GM23338 (cell line): Measurements from ENCODE around the gene HSP90B1. TPM values are rescaled to one million over a fixed set of nuclear protein-coding genes. Genes with fewer than 3 reads are reported as not detected.
A peak's percentile ranks its signal among the peaks of the same experiment; 100 is the strongest.

ENCODE experiments used
- ATAC-seq: fragments of 200-7000 bp; cut with Tn5 transposase; 3 replicates; pipeline ENCODE4 v1.9.1; 2020
- DNase-seq: peaks from one replicate; pipeline ENCODE4 v3.0.0-alpha.2; 2015; ENCODE audit warnings: low spot score
- H2AFZ ChIP-seq: fragments of 200-600 bp; sonication (generic); 2 replicates; pipeline ENCODE4 v1.8.0; 2016; ENCODE audit warnings: antibody characterized with exemption, mild to moderate bottlenecking, moderate library complexity
- H3F3A ChIP-seq: fragments of 200-600 bp; sonication (generic); replicated peaks from 2 replicates; pipeline ENCODE4 v1.8.0; 2017; ENCODE audit warnings: antibody characterized with exemption, mixed run types, low read depth
- H3K27ac ChIP-seq: fragments of 200-600 bp; sonication (generic); 2 replicates; pipeline ENCODE4 v1.6.1; 2016; ENCODE audit warnings: low read depth
- H3K27me3 ChIP-seq: fragments of 200-600 bp; sonication (generic); 2 replicates; pipeline ENCODE4 v1.8.0; 2016; ENCODE audit warnings: mild to moderate bottlenecking, mixed run types, moderate library complexity; ENCODE audit not compliant: insufficient read depth
- H3K36me3 ChIP-seq: fragments of 200-600 bp; sonication (generic); 2 replicates; pipeline ENCODE4 v1.8.0; 2016; ENCODE audit warnings: mild to moderate bottlenecking; ENCODE audit not compliant: insufficient read depth
- H3K4me1 ChIP-seq: fragments of 200-600 bp; sonication (generic); 2 replicates; pipeline ENCODE4 v1.8.0; 2016; ENCODE audit warnings: mild to moderate bottlenecking, moderate library complexity; ENCODE audit not compliant: insufficient read depth
- H3K4me2 ChIP-seq: fragments of 200-600 bp; sonication (generic); 2 replicates; pipeline ENCODE4 v1.7.1; 2017; ENCODE audit warnings: mixed run types
- H3K4me3 ChIP-seq: fragments of 200-600 bp; sonication (generic); 2 replicates; pipeline ENCODE4 v1.6.1; 2016; ENCODE audit warnings: mixed run types
- H3K79me2 ChIP-seq: fragments of 200-600 bp; sonication (generic); replicated peaks from 2 replicates; pipeline ENCODE4 v1.8.0; 2017; ENCODE audit warnings: mild to moderate bottlenecking; ENCODE audit not compliant: insufficient read depth
- H3K9me2 ChIP-seq: fragments of 200-600 bp; sonication (generic); 2 replicates; pipeline ENCODE4 v1.8.0; 2017; ENCODE audit not compliant: insufficient read depth
- H4K20me1 ChIP-seq: fragments of 200-600 bp; sonication (generic); replicated peaks from 2 replicates; pipeline ENCODE4 v1.8.0; 2017; ENCODE audit warnings: mild to moderate bottlenecking; ENCODE audit not compliant: insufficient read depth
- H3K27ac Mint-ChIP-seq: 2 replicates; pipeline ENCODE4 v1.8.0; 2020; ENCODE audit warnings: inconsistent platforms, mild to moderate bottlenecking, moderate library complexity, mixed read lengths
- H3K27me3 Mint-ChIP-seq: 3 replicates; pipeline ENCODE4 v1.8.0; 2022; ENCODE audit warnings: low read depth, mild to moderate bottlenecking, moderate library complexity, mixed read lengths, inconsistent platforms; ENCODE audit not compliant: insufficient read depth, poor library complexity
- H3K36me3 Mint-ChIP-seq: 3 replicates; pipeline ENCODE4 v1.8.0; 2021; ENCODE audit warnings: low read depth, mild to moderate bottlenecking, inconsistent platforms, moderate library complexity, mixed read lengths
- H3K4me1 Mint-ChIP-seq: 3 replicates; pipeline ENCODE4 v1.8.0; 2020; ENCODE audit warnings: mild to moderate bottlenecking, inconsistent platforms, mixed read lengths
- H3K4me3 Mint-ChIP-seq: 3 replicates; pipeline ENCODE4 v1.8.0; 2021; ENCODE audit warnings: moderate library complexity, mild to moderate bottlenecking, inconsistent platforms, mixed read lengths
- H3K9me3 Mint-ChIP-seq: 3 replicates; pipeline ENCODE4 v1.8.0; 2020; ENCODE audit warnings: moderate library complexity, mild to moderate bottlenecking, inconsistent platforms, mixed read lengths
- CREB1 ChIP-seq: fragments of 250-450 bp; sonication (Bioruptor Pico); IDR thresholded peaks from 2 replicates; pipeline ENCODE4 v1.5.0; 2020; ENCODE audit warnings: low read depth, mild to moderate bottlenecking, moderate library complexity
- EZH2phosphoT487 ChIP-seq: fragments of 200-600 bp; sonication (generic); IDR thresholded peaks from one replicate; pipeline ENCODE4 v1.8.1; 2018; ENCODE audit warnings: antibody characterized with exemption; ENCODE audit not compliant: unreplicated experiment
- POLR2AphosphoS5 ChIP-seq: IDR thresholded peaks from 2 replicates; pipeline ENCODE4 v1.6.1; 2016; ENCODE audit warnings: antibody characterized with exemption, low read depth
- STAT1 ChIP-seq: IDR thresholded peaks from one replicate; pipeline ENCODE4 v1.6.1; 2016; ENCODE audit warnings: antibody characterized with exemption; ENCODE audit not compliant: unreplicated experiment
- long read RNA-seq: library from polyadenylated mRNA; unstranded; transcript quantifications from one replicate; pipeline ENCODE4 v2.0.0, GENCODE V29; 2020; ENCODE audit not compliant: unreplicated experiment
- polyA plus RNA-seq: library from polyadenylated mRNA; unstranded; fragments of >200 nt; fragmentation: Nextera tagmentation; extraction: Ambion mirVana; gene quantifications from 2 replicates; pipeline ENCODE4 v1.2.1, GENCODE V29; 2016
- total RNA-seq: library from RNA; depleted of rRNA; stranded (reverse); fragments of >200 nt; shearing (Covaris generic); gene quantifications from 2 replicates; pipeline ENCODE4 v1.2.3, GENCODE V29; 2014; rRNA removed
- TF ChIP-seq, protein P1 (sequence below): fragments of 250-450 bp; sonication (Bioruptor Pico); IDR thresholded peaks from 2 replicates; pipeline ENCODE4 v1.5.0; 2020; ENCODE audit warnings: mild to moderate bottlenecking, moderate library complexity
- TF ChIP-seq, protein P2 (sequence below): IDR thresholded peaks from 2 replicates; pipeline ENCODE4 v1.6.1; 2016; ENCODE audit warnings: antibody characterized with exemption

The HSP90B1 gene
- total RNA-seq: 578 and 605 TPM in 2 replicates
- polyA plus RNA-seq: 1,253 and 1,312 TPM in 2 replicates
- long read RNA-seq, transcript HSP90B1-201 (18 exons, 2,858 nt): major isoform, 38 of 374 reads
- long read RNA-seq, partial matches to known transcripts: 327 of 374 reads
- long read RNA-seq, other reads (novel, unspliced or antisense): 9 of 374 reads

DNA sequence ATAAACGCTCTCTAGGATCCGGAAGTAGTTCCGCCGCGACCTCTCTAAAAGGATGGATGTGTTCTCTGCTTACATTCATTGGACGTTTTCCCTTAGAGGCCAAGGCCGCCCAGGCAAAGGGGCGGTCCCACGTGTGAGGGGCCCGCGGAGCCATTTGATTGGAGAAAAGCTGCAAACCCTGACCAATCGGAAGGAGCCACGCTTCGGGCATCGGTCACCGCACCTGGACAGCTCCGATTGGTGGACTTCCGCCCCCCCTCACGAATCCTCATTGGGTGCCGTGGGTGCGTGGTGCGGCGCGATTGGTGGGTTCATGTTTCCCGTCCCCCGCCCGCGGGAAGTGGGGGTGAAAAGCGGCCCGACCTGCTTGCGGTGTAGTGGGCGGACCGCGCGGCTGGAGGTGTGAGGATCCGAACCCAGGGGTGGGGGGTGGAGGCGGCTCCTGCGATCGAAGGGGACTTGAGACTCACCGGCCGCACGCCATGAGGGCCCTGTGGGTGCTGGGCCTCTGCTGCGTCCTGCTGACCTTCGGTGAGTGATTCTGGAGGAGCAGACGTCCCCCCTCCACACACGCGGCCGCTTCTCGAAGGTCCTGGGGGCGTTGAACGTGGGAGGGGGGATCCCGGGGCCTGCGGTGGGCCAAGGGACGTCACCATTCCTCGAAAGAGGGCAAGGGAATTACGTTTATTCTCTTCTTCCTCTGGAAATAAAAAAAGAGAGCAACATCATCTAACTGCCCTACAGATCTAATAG is at the start of gene HSP90B1:
HSP90B1 (plus strand) TSS at position 377 of the 753 bp plus-strand sequence; CDS start at position 483, 106 bp downstream.
- Mint-ChIP-seq H3K4me1 (peaks cover 18% of the 10 kb centered on the region), H3K27me3 (peaks cover 7% of the 10 kb centered on the region), H3K36me3 (peaks cover 37% of the 10 kb centered on the region), H3K27ac (peak within 1 kb of the TSS; percentile 99), H3K9me3 (no peaks in the 10 kb centered on the region), H3K4me3 (peak within 1 kb of the TSS; percentile 86)
- H3K36me3 ChIP-seq: peaks cover 32% of the 10 kb centered on the region
- ATAC-seq: peak; percentile 87
- 0 out of 2 replicates have a peak, but pooled peaks cover 7% of the 10 kb centered on the region for H3F3A ChIP-seq
- peak within 1 kb of the TSS; percentile 88 for H3K27ac ChIP-seq
- H3K4me1 ChIP-seq: peaks cover 13% of the 10 kb centered on the region; the same call in 1 of the 2 replicates
- peak; percentile 100 for DNase-seq
- H3K9me2 ChIP-seq: no peaks in the 10 kb centered on the region
- TF ChIP-seq CREB1 (CRISPR knock-in tag) (peak; percentile 75), POLR2AphosphoS5 (peak; percentile 99), EZH2phosphoT487 (no peak), STAT1 (no peak)
- TF ChIP-seq, protein P1, sequence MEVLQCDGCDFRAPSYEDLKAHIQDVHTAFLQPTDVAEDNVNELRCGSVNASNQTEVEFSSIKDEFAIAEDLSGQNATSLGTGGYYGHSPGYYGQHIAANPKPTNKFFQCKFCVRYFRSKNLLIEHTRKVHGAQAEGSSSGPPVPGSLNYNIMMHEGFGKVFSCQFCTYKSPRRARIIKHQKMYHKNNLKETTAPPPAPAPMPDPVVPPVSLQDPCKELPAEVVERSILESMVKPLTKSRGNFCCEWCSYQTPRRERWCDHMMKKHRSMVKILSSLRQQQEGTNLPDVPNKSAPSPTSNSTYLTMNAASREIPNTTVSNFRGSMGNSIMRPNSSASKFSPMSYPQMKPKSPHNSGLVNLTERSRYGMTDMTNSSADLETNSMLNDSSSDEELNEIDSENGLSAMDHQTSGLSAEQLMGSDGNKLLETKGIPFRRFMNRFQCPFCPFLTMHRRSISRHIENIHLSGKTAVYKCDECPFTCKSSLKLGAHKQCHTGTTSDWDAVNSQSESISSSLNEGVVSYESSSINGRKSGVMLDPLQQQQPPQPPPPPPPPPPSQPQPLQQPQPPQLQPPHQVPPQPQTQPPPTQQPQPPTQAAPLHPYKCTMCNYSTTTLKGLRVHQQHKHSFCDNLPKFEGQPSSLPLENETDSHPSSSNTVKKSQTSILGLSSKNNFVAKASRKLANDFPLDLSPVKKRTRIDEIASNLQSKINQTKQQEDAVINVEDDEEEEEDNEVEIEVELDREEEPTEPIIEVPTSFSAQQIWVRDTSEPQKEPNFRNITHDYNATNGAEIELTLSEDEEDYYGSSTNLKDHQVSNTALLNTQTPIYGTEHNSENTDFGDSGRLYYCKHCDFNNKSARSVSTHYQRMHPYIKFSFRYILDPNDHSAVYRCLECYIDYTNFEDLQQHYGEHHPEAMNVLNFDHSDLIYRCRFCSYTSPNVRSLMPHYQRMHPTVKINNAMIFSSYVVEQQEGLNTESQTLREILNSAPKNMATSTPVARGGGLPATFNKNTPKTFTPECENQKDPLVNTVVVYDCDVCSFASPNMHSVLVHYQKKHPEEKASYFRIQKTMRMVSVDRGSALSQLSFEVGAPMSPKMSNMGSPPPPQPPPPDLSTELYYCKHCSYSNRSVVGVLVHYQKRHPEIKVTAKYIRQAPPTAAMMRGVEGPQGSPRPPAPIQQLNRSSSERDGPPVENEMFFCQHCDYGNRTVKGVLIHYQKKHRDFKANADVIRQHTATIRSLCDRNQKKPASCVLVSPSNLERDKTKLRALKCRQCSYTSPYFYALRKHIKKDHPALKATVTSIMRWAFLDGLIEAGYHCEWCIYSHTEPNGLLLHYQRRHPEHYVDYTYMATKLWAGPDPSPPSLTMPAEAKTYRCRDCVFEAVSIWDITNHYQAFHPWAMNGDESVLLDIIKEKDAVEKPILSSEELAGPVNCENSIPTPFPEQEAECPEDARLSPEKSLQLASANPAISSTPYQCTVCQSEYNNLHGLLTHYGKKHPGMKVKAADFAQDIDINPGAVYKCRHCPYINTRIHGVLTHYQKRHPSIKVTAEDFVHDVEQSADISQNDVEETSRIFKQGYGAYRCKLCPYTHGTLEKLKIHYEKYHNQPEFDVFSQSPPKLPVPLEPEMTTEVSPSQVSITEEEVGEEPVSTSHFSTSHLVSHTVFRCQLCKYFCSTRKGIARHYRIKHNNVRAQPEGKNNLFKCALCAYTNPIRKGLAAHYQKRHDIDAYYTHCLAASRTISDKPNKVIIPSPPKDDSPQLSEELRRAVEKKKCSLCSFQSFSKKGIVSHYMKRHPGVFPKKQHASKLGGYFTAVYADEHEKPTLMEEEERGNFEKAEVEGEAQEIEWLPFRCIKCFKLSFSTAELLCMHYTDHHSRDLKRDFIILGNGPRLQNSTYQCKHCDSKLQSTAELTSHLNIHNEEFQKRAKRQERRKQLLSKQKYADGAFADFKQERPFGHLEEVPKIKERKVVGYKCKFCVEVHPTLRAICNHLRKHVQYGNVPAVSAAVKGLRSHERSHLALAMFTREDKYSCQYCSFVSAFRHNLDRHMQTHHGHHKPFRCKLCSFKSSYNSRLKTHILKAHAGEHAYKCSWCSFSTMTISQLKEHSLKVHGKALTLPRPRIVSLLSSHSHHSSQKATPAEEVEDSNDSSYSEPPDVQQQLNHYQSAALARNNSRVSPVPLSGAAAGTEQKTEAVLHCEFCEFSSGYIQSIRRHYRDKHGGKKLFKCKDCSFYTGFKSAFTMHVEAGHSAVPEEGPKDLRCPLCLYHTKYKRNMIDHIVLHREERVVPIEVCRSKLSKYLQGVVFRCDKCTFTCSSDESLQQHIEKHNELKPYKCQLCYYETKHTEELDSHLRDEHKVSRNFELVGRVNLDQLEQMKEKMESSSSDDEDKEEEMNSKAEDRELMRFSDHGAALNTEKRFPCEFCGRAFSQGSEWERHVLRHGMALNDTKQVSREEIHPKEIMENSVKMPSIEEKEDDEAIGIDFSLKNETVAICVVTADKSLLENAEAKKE: no peak
- TF ChIP-seq, protein P2, sequence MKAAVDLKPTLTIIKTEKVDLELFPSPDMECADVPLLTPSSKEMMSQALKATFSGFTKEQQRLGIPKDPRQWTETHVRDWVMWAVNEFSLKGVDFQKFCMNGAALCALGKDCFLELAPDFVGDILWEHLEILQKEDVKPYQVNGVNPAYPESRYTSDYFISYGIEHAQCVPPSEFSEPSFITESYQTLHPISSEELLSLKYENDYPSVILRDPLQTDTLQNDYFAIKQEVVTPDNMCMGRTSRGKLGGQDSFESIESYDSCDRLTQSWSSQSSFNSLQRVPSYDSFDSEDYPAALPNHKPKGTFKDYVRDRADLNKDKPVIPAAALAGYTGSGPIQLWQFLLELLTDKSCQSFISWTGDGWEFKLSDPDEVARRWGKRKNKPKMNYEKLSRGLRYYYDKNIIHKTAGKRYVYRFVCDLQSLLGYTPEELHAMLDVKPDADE: no peak; the same call in 1 of the 2 replicates
- peak within 1 kb of the TSS; percentile 92 for H3K4me3 ChIP-seq
- no peaks in the 10 kb centered on the region for H3K27me3 ChIP-seq
- peaks cover 36% of the 10 kb centered on the region for H4K20me1 ChIP-seq
- peak within 1 kb of the TSS; percentile 86 for H2AFZ ChIP-seq
- H3K79me2 ChIP-seq: peaks cover 49% of the 10 kb centered on the region
- peak within 1 kb of the TSS; percentile 95 for H3K4me2 ChIP-seq
